Progenitor cell of endocrine pancreas (in vitro differentiated cells): Measurements from ENCODE around the gene ANAPC15. TPM values are rescaled to one million over a fixed set of nuclear protein-coding genes. Genes with fewer than 3 reads are reported as not detected.
A peak's percentile ranks its signal among the peaks of the same experiment; 100 is the strongest.

ENCODE experiments used
- DNase-seq: peaks from one replicate; pipeline ENCODE4 v3.0.0; 2021; ENCODE audit warnings: low spot score; ENCODE audit not compliant: unreplicated experiment
- H3K27ac Mint-ChIP-seq: 2 replicates; pipeline ENCODE4 v1.8.0; 2021; ENCODE audit warnings: mild to moderate bottlenecking, moderate library complexity, mixed read lengths
- H3K27me3 Mint-ChIP-seq: 2 replicates; pipeline ENCODE4 v1.8.0; 2021; ENCODE audit warnings: mixed read lengths
- H3K36me3 Mint-ChIP-seq: 2 replicates; pipeline ENCODE4 v1.8.0; 2022; ENCODE audit warnings: mixed read lengths; ENCODE audit not compliant: insufficient read depth
- H3K4me1 Mint-ChIP-seq: 2 replicates; pipeline ENCODE4 v1.8.0; 2021; ENCODE audit warnings: low read depth, mixed read lengths
- H3K4me3 Mint-ChIP-seq: 2 replicates; pipeline ENCODE4 v1.8.0; 2021; ENCODE audit warnings: low read depth, mild to moderate bottlenecking, moderate library complexity, mixed read lengths
- H3K9me3 Mint-ChIP-seq: 2 replicates; pipeline ENCODE4 v1.8.0; 2021; ENCODE audit warnings: low read depth, mixed read lengths
- CTCF ChIP-seq: fragments of 200-600 bp; sonication (generic); IDR thresholded peaks from one replicate; pipeline ENCODE4 v1.5.0; 2021; ENCODE audit warnings: antibody characterized with exemption, mild to moderate bottlenecking; ENCODE audit not compliant: unreplicated experiment
- total RNA-seq: library from RNA; stranded (reverse); gene quantifications from 2 replicates; pipeline ENCODE4 v1.2.1, GENCODE V29; 2021

Gene ANAPC15
- total RNA-seq, 1 donor from 2014 or later = 61.3 TPM

GRCh38 chr11:72075109-72075508 is 37.4 kb downstream of the ANAPC15 start:
- DNase-seq = no peak
- TF ChIP-seq CTCF = no peak
- H3K27ac Mint-ChIP-seq = no peak overlapping the region
- no peaks in the 10 kb centered on the region for H3K9me3 Mint-ChIP-seq
- peaks cover 14% of the 10 kb centered on the region for H3K4me1 Mint-ChIP-seq
- no peaks in the 10 kb centered on the region for H3K27me3 Mint-ChIP-seq
- H3K36me3 Mint-ChIP-seq = peaks cover 2% of the 10 kb centered on the region
- no peak overlapping the region for H3K4me3 Mint-ChIP-seq

GRCh38 chr11:72072348-72072747 is 40.1 kb downstream of the ANAPC15 start:
- H3K9me3 Mint-ChIP-seq = no peaks in the 10 kb centered on the region

GRCh38 chr11:72070491-72070890 is 42.0 kb downstream of the ANAPC15 start:
- Mint-ChIP-seq H3K4me1 (peaks cover 3% of the 10 kb centered on the region), H3K9me3 (no peaks in the 10 kb centered on the region), H3K36me3 (peaks cover 6% of the 10 kb centered on the region), H3K27me3 (no peaks in the 10 kb centered on the region), H3K4me3 (no peak overlapping the region), H3K27ac (no peak overlapping the region)
- DNase-seq = no peak
- TF ChIP-seq CTCF = no peak

More at GRCh38 chr11:72072348-72072747, 40.1 kb downstream of the ANAPC15 start:
- Mint-ChIP-seq H3K27me3 (no peaks in the 10 kb centered on the region), H3K27ac (peak overlapping the region; percentile 31), H3K4me3 (no peak overlapping the region), H3K4me1 (peaks cover 3% of the 10 kb centered on the region), H3K36me3 (peaks cover 3% of the 10 kb centered on the region)
- no peak for TF ChIP-seq CTCF
- no peak for DNase-seq

GRCh38 chr11:72069787-72070251 is 42.7 kb downstream of the ANAPC15 start:
- Mint-ChIP-seq H3K4me3 (no peak overlapping the region), H3K27ac (peak overlapping the region; percentile 46), H3K36me3 (peaks cover 6% of the 10 kb centered on the region), H3K9me3 (no peaks in the 10 kb centered on the region), H3K4me1 (peaks cover 3% of the 10 kb centered on the region), H3K27me3 (no peaks in the 10 kb centered on the region)
- TF ChIP-seq CTCF = no peak
- DNase-seq = no peak

- H3K4me3 Mint-ChIP-seq = no peak overlapping the region
- no peak for TF ChIP-seq CTCF
- no peaks in the 10 kb centered on the region for H3K9me3 Mint-ChIP-seq
- H3K27me3 Mint-ChIP-seq = no peaks in the 10 kb centered on the region
- H3K36me3 Mint-ChIP-seq = peaks cover 6% of the 10 kb centered on the region
- peaks cover 3% of the 10 kb centered on the region for H3K4me1 Mint-ChIP-seq
- no peak for DNase-seq
- H3K27ac Mint-ChIP-seq = peak overlapping the region; percentile 46
These were observed 43.3 kb downstream of the ANAPC15 start for GRCh38 chr11:72069200-72069599.
